ENCODE data around the gene SHMT2.

Gene SHMT2

DNA sequence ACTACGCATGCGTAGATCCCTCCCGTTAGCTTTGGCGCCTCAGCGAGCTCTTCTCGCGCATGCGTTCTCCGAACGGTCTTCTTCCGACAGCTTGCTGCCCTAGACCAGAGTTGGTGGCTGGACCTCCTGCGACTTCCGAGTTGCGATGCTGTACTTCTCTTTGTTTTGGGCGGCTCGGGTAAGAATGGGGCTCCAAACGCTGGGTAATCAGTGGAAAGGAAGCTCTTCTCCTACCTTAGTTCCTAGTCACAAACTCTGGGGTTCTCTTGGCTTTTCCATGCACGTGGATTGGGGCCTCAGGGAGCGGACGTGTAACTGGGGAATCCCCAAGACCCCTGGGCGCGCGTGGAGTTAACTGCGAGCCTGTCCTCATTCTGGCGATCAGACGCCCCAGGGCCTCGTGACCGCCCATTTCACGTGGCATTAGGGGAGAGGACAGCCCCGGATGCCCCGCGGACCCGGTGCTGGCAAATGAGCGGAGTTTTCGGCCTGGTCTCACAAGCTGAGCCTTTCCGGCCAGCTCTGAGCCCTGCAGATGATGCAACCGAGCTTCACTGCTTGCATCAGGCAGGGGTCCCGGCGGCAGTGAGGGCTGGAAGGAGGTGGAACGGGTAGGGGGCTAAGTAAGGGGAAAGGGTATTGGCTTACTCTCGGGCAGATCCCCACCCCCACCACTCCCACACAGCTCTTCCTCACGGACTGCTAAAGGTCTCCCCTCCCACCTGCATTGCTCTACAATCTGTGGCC, at the start of gene SHMT2:
TSS of gene SHMT2 (plus strand) at position 78 of the 747 bp plus-strand sequence. CDS start at position 146, 68 bp downstream.
- DNase-seq, result peak; percentile 91

GRCh38 chr12:57180321-57180989, 49.1 kb upstream of the SHMT2 start:
- DNase-seq, result no peak

- no peak for DNase-seq
Observed at GRCh38 chr12:57181072-57181471, 48.4 kb upstream of the SHMT2 start.

DNA sequence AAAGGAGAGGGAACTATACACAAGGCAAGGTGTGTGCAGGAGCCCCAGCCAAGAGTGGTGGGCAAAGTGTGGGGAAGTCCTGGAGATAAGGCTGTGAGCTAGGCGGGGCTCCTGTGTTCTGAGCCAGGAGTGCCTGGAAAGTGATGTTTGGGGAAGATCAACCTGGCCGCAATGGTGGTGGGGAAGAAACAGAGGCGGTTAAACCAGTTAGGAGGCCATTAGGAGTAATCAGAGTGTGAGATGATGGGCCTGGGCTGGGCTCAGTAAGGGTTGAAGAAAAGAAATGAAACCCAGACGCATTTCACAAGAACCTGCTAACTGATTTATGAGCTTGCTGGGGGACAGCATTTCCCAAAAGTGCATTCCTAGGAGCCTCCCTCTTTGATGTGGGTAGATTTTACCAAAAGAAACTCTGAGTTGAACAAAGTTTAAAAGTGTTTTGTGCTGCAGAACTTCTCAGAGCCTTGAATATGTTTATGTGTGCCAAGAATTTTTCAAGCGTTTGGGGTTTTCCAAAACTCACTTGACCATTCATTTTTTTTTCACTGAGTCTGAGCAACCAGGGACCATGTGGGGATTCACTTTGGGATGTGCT, 47.9 kb upstream of the SHMT2 start:
- no peak for DNase-seq

DNA sequence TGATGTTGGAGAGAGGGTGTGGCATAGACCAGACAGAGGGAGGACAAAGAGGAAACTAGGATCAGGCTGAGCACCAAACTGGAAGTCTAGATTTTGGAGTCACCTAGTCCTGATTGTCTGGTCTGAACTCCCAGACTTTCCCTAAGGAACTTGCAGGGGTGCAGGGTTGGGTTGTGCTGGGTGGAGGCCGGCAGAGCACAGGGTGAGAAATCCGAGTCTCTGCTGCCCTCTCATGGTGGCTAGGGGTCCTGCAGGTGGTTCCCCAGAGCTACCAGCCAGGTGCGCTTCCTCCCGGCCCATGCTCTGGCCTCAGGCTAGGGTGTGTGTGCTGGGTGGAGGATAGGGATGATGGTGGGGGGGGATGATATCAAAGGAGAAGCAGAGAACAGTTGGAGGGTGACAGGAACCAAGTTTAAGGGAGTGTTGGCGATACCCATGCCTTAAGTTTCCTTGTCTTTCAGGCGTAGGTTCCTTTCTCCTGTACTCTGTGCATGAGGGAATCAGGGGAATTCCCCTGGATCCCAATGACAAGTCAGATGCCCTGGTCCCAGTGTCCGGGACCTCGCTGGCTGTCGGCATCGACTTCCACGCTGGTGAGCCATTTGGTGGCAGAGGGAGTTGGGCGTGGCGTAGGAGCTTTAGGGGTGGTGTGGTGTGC, 46.5 kb upstream of the SHMT2 start:
- peak; percentile 64 for DNase-seq

DNA sequence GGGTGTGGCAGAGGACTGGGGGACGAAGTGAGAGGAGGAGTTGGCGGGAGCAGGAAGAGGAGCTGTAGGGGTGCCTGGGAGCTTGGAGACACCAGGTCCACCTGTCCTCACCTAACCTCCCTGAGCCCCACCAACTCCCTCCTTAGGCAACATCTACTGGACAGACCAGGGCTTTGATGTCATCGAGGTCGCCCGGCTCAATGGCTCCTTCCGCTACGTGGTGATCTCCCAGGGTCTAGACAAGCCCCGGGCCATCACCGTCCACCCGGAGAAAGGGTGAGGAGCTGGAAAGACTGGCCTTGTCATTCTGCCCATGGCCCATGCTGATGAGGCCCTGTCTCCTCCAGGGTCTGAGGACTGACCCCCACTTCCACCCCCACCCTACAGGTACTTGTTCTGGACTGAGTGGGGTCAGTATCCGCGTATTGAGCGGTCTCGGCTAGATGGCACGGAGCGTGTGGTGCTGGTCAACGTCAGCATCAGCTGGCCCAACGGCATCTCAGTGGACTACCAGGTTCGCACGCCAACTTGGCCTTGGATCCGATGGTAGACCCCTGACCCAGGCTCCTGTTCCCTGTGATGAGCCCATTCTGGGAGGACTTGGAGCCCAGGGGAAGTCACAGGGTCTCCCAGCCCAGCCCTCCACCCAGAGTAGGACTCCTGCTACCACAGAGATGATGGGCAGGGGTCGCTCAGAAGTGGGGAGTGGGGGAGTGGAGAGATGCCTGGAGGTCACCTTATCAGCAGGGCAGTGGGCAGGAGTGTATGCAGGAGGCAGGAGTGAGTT, 45.4 kb upstream of the SHMT2 start:
- no peak for DNase-seq

GRCh38 chr12:57185403-57185802, 44.1 kb upstream of the SHMT2 start:
- no peak for DNase-seq

- DNase-seq, result no peak
Observed at GRCh38 chr12:57185906-57186508, 43.5 kb upstream of the SHMT2 start.

DNA sequence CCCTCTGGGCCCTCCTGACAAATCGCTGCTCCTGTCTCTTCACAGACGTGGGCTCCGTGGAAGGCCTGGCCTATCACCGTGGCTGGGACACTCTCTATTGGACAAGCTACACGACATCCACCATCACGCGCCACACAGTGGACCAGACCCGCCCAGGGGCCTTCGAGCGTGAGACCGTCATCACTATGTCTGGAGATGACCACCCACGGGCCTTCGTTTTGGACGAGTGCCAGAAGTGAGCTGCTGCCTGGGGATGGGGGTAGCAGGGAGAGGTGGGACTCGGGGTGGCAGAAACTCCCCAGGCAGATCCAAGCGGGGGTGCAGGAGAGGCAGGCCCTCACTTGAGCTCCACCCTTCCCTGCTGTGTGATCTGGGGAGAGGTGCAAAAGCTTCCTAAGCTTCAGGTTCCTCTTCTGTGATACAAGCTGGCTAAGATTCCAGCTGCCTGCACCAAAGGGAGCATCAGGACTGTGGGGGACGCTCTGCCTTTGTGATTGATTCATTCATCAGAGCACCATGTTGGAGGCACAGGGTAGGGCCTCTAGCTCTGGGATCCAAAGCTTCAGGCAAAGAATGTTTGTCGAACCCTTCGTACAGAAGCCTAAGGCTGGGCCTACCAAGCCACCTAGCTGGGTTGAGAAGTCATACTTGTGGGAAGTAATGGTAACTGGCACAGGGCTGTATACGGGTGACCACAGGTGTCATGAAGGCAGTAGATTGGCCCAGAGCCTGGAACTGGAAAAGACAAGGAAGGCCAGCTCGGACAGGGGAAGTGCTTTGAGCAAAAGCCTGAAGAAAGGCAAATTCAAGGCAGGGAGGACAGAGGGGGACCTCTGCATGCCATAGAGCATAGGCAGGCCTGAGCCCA, 42.1 kb upstream of the SHMT2 start:
- no peak for DNase-seq

GRCh38 chr12:57188090-57188425, 41.5 kb upstream of the SHMT2 start:
- DNase-seq, result no peak

DNA sequence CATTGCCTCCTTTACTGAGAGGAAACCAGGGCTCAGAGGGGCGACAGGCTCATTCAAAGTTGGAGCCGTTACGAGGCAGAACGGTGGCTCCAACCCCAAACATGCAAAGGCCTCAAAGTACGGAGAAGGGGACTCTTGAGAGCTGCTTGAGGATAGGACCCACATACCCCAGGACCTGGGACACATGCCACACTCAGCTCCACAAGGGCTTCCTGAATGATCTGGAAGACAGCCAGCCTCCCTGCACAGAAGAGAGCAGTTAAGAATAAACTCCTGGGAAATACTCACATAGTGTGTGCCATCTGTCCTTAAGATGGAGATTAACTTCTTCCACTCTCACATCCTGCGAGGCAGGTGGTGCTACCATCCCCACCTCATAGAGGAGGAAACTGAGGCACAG, 39.5 kb upstream of the SHMT2 start:
- DNase-seq, result no peak

- DNase-seq, result no peak
Observed at GRCh38 chr12:57190821-57191220, 38.7 kb upstream of the SHMT2 start.

GRCh38 chr12:57191410-57191809, 38.1 kb upstream of the SHMT2 start:
- no peak for DNase-seq

DNA sequence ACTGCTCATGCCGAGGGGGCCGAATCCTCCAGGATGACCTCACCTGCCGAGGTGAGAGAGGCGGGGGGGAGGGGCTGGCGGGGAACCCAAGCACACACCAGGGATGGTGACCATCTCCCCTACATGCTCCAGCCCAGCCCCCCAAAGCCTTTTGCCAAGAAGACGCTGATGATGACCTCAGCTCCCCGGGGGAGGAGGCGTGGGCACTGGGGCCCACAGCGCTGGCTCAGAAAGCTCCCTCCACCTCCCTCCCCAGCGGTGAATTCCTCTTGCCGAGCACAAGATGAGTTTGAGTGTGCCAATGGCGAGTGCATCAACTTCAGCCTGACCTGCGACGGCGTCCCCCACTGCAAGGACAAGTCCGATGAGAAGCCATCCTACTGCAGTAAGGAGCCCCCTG, 36.6 kb upstream of the SHMT2 start:
- DNase-seq, result no peak

GRCh38 chr12:57193706-57194245, 35.7 kb upstream of the SHMT2 start:
- no peak for DNase-seq

DNA sequence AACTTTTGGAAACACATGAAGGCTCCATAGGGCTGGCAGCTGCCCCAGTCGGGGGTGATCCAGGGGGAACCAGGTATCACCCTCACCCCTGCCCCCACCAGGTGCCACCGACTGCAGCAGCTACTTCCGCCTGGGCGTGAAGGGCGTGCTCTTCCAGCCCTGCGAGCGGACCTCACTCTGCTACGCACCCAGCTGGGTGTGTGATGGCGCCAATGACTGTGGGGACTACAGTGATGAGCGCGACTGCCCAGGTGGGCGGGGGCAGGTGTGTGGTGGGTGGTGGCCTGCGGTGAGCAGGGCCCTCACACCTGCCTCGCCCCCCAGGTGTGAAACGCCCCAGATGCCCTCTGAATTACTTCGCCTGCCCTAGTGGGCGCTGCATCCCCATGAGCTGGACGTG, 35.3 kb upstream of the SHMT2 start:
- no peak for DNase-seq

DNA sequence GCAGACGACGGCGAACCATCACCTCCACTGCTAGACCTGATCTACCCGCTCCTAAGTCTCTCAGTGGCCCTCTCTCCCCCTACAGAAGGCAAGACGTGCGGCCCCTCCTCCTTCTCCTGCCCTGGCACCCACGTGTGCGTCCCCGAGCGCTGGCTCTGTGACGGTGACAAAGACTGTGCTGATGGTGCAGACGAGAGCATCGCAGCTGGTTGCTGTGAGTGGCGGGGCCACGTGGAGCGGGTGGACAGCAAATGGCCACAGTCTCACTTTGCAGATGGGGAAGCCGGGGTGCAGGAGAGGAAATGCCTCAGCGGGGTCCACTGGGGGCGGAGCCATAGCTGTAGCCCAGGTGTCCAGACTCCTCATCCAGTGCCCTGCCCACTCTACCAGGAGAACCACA, 34.3 kb upstream of the SHMT2 start:
- no peak for DNase-seq

- no peak for DNase-seq
Observed at GRCh38 chr12:57195611-57196371, 33.7 kb upstream of the SHMT2 start.

- DNase-seq, result no peak
Observed at GRCh38 chr12:57196439-57196838, 33.1 kb upstream of the SHMT2 start.

DNA sequence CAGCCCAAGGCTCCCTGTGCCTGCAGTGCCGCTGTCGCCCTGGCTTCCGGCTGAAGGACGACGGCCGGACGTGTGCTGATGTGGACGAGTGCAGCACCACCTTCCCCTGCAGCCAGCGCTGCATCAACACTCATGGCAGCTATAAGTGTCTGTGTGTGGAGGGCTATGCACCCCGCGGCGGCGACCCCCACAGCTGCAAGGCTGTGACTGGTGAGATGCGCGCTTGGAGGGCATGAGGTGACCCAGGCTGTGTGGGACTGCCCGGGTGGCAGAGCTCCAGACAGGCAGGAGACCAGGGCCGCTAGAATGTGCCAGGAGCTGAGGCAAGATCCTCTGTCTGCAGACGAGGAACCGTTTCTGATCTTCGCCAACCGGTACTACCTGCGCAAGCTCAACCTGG, 32.6 kb upstream of the SHMT2 start:
- no peak for DNase-seq
